Mammary epithelial cell (primary cell): ENCODE measurements around the gene RETREG3.

Experiments used
- EZH2 ChIP-seq: IDR thresholded peaks from 2 replicates; pipeline ENCODE4 v1.6.1; 2012; ENCODE audit warnings: low read length, inconsistent platforms, borderline replicate concordance
- TF ChIP-seq, protein P1 (sequence below), 2 donors: IDR thresholded peaks in 1 of 2; conservative IDR thresholded peaks in 1 of 2; 2 replicates each; pipeline ENCODE4 v1.5.1; 2011 to 2012; ENCODE audit warnings: inconsistent platforms in 2 of 2, low read length in 2 of 2, mild to moderate bottlenecking in 2 of 2, control low read depth in 1 of 2, low read depth in 1 of 2; ENCODE audit not compliant: insufficient read depth in 1 of 2; ENCODE audit errors: extremely low read depth in 1 of 2

- TF ChIP-seq, protein P1, sequence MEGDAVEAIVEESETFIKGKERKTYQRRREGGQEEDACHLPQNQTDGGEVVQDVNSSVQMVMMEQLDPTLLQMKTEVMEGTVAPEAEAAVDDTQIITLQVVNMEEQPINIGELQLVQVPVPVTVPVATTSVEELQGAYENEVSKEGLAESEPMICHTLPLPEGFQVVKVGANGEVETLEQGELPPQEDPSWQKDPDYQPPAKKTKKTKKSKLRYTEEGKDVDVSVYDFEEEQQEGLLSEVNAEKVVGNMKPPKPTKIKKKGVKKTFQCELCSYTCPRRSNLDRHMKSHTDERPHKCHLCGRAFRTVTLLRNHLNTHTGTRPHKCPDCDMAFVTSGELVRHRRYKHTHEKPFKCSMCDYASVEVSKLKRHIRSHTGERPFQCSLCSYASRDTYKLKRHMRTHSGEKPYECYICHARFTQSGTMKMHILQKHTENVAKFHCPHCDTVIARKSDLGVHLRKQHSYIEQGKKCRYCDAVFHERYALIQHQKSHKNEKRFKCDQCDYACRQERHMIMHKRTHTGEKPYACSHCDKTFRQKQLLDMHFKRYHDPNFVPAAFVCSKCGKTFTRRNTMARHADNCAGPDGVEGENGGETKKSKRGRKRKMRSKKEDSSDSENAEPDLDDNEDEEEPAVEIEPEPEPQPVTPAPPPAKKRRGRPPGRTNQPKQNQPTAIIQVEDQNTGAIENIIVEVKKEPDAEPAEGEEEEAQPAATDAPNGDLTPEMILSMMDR (conservative IDR thresholded peaks at IDR 0.05 in 1 of 2, IDR thresholded peaks at IDR 0.05 in 1 of 2; ENCODE audit: extremely low read depth in 1 of 2, insufficient read depth in 1 of 2, low read depth in 1 of 2, low read length in 2 of 2): no peak
- TF ChIP-seq EZH2: no peak
Measured at GRCh38 chr17:42623732-42624596, 14.8 kb upstream of the RETREG3 start.
